Peyer's patch (tissue), 4 donors: ENCODE measurements around the gene XRCC5.

Experiments used
- CTCF ChIP-seq, 6 experiments: fragments of 450-650 bp in 4 of 6; fragments of 200-600 bp in 2 of 6; sonication (generic) in 1 of 6; IDR thresholded peaks; one replicate each; pipeline ENCODE4 v1.5.1; 2017 to 2019; ENCODE audit warnings: antibody characterized with exemption in 6 of 6, mild to moderate bottlenecking in 3 of 6, moderate library complexity in 1 of 6
- POLR2A ChIP-seq, 2 donors: fragments of 450-650 bp; IDR thresholded peaks; one replicate each; pipeline ENCODE4 v1.5.1; 2017; ENCODE audit warnings: antibody characterized with exemption in 2 of 2, mild to moderate bottlenecking in 2 of 2, moderate library complexity in 2 of 2

GRCh38 chr2:216108310-216108966 is 710 bp upstream of the XRCC5 start:
- TF ChIP-seq POLR2A (IDR thresholded peaks at IDR 0.05) (no peak), CTCF (IDR thresholded peaks at IDR 0.05) (no peak)
